HUDEP-2 (cell line): ENCODE data around the gene NUMA1.
A peak's percentile ranks its signal among the peaks of the same experiment; 100 is the strongest.

ENCODE experiments used
- DNase-seq, 76 experiments: peaks; one replicate each; lab custom pipeline; 2025; ENCODE audit not compliant: unreplicated experiment in 76 of 76; lab: John Stamatoyannopoulos, UW

Gene NUMA1

GRCh38 chr11:72002841-72003775, 77.2 kb downstream of the NUMA1 start:
- DNase-seq, result peak in 56 of 76 experiments; percentile 7 to 68 (median 37)

- DNase-seq, result no peak
Observed at GRCh38 chr11:72001834-72002591, 78.3 kb downstream of the NUMA1 start.

DNA sequence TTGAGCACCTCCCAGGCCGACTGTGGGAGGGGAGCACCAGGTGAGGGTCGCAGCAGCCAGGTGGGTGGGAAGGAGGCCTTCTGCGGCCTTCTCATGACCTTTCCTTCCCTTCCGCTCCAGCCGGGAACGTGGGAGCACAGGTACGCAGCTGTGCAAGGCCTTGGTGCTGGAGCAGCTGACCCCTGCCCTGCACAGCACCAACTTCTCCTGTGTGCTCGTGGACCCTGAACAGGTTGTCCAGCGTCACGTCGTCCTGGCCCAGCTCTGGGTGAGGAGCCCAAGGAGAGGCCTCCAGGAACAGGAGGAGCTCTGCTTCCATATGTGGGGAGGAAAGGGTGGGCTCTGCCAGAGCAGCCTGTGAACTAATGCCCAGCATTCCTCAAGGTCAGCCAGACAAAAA, 79.1 kb downstream of the NUMA1 start:
- DNase-seq, result no peak

- peak in 8 of 76 experiments; percentile 0 to 31 (median 14) for DNase-seq
Observed at GRCh38 chr11:72000202-72000867, 80.0 kb downstream of the NUMA1 start.

- DNase-seq, result peak in 36 of 76 experiments; percentile 12 to 48 (median 26)
Observed at GRCh38 chr11:71999798-72000197, 80.5 kb downstream of the NUMA1 start.

GRCh38 chr11:71999362-71999761, 81.0 kb downstream of the NUMA1 start:
- DNase-seq, result no peak

GRCh38 chr11:71998649-71999310, 81.6 kb downstream of the NUMA1 start, which contains the start of gene IL18BP:
TSS of gene IL18BP (plus strand) at chr11:71998909. CDS start at chr11:71999985, 1,076 bp downstream.
- DNase-seq, result no peak

DNA sequence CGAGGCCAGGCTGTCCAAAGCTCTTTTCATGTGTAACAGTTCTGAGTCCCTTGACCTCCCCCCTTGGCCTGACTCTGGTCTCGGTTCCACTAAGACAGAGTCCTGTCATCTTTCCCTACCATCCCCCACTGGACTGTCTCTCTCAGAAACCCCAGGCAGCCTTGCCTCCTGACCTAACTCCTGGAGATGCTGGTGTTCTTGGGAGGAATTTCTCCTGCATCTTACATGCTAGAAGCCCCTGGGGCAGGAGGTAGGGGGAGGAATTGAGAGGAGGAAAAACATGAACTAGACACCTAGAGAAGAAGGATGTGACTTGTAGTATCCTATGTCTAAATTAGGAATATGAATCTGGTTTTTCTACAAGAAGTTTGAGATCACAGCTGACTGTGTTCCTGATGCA, 82.3 kb downstream of the NUMA1 start:
- DNase-seq, result no peak

DNA sequence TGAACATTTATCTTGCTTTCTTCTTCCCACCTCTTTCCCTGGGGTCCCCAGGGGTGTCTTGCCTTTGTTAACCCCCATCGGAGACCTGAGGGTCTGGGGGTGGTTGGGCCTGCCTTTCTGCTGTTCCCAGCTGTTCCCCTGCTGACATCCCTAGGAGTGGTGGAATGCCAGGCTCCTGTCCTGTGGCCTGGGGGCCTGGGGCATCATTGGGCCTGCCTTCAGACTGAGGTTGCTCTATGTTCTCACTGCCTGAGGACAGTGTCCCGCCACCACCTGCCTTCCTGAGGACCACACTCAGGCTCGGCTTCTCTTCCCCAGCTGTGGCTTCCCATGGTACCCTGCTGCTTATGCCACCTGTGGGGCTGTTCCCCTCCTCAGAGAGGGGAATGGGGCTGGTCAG, 82.7 kb downstream of the NUMA1 start:
- DNase-seq, result no peak

- DNase-seq, result no peak
Observed at GRCh38 chr11:71996946-71997345, 83.4 kb downstream of the NUMA1 start.

DNA sequence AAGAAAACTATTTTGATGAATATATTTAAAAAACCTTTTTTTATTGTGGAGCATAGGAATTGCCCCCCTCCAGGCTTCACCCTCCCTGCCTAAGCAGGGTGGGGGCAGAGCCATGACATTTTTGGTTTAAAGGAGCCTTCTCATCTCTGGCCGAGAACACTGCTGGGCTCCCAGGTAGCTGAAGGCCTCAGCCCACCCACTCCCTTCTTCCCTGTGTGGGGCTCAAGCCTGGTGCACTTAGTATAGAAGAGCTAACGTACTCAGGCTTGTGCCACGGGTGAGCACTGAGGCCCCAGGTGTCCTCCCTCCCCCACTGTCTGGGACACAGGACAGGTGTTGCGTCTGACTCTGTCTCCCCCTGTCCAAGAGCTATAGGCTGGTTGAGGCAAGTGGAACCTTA, 83.8 kb downstream of the NUMA1 start:
- no peak for DNase-seq

DNA sequence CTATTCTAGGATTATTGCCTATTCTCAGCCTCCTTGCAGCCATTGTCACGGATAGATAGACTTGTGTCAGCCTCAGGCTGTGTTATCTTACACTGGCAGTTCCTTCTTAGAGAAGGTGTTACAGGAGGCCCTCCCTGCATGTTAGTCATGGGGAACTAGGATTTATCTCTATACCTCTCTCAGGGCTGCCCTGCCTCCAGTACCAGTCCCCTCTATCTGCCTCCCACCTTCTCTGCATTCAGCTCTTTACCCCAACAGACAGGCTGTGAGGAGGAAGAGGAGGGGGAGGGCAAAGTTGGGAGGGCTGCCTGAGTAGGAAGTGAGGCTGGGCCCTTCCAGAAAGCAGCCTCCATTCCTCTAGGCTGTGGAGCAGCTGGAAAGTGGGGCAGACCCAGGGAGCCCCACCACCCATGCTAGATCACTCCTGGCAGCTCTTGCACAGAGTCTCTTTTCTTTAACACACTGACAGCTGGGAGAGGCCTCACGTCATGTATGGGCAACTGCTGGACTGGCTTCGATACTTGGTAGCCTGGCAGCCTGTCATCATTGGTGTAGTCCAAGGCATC, 84.5 kb downstream of the NUMA1 start:
- DNase-seq, result peak in 72 of 76 experiments; percentile 26 to 89 (median 68)

DNA sequence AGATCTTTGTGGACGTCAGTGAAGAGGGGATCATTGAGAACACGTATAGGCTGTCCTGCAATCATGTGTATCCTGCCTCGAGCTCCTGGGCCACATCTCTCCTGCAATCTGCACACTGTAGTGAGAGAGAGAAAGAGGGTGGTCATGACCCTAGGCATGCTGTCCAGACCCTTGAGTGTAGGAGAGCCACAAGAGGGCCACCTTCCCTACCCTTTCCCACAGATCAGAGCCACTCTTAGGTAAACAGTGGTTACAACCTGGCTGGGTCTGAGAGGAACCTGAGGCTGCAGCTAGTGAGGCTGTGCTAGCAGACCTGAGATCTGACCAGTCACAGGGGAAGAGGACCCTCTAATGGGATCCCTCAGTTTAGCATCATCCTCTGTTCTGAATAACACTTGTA, 85.6 kb downstream of the NUMA1 start:
- no peak for DNase-seq

DNA sequence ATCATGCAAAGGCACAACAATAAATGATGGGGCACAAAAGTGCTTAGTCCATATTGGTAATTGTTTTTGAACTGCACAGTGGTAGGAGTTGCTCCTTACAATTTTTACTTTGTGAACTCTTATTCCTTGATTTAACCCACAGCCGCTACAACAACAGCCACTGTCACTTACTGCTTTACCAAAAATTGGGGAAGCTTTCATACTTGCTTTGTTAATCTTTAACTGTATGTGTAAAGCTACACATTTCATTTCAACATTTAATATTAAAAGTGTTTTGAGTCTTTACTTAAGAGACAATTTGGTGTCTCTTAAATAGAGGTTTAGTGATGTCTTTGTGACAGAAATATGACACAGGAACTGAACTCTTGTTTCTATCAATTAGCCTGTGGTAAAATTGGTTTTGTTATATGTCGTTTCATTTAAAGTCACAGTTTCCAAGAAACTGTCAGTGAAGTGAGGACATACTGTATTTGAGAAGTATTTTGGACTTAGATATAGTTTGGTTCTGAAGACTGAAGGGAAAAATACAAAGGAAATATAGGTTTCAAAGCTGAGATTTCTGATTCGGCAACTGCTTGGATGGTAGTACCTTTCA, 88.1 kb downstream of the NUMA1 start:
- DNase-seq, result no peak

DNA sequence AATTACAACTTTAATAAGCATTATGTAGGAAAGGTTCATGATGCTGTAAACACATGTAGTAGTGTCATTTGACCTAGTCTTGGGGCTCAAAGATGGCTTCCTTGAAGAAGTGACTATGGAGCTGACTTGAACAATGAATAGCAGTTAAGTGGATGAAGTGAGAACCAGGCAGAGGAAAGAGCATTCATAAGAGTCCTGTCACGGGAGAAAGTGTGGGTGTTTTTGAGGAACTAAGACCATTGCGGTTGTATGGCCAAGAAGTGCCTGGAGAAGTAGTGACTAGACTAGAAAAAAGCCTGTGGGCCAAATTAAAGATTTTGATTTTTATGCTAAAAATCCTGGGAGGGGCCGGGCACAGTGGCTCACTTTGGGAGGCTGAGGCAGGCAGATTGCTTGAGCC, 88.8 kb downstream of the NUMA1 start:
- no peak for DNase-seq

- DNase-seq, result no peak
Observed at GRCh38 chr11:71990701-71991100, 89.6 kb downstream of the NUMA1 start.

DNA sequence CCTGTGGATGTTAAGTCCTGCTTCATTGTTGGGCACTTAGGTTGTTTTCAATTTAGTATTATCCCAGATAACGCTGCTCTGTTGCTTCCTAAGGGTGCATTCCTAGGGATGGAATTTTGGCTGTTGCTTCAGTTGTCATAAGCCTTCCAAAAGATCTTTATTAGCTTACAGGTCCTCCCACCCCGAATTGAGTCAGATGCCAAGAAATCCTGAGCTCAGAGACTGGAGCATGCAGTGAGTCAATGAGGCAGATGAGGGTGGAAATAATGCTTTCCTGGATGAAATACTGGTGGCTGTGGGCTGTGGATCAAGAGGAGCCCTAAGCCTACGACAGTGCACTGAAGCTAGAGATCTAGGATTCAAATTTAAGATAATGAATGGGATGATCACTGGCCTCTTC, 92.3 kb downstream of the NUMA1 start:
- no peak for DNase-seq

GRCh38 chr11:71987521-71987920, 92.8 kb downstream of the NUMA1 start:
- DNase-seq, result no peak

DNA sequence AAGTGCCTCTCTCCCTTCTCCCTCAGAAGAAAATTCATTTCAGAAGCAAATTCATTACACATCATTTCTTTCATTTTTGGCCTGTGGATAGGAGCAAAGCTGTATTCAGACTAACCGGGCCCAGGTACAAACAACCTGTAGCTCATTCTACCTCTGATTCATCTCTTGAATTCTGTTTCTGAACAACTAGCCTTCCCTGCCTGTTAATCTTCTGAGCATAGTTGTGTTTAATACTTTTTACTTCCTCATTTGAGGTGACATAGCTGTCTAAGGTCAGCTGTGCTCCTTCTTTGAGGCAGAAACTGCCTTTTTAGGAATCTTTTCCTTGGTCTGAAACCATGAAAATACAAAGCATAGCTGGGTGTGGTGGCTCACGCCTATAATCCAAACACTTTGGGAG, 94.2 kb downstream of the NUMA1 start:
- DNase-seq, result no peak

DNA sequence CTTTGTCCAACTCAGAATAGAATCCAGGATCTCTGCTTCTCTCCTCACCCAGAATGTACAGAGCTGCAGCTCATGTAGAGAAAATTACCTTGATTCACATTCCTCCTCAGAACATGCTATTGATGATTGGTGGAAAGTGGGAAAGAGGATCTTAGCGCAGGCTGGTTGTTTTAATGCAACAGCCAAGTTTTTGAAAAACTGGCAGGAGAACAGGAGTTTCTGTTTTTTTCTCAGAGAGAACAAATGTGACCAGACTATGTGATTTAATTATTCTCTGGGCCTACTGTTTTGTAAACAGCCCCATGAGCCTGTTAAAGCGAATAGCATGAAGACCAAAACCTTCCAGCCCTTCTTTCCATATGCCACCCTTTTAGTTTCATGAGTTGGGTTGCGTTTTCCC, 100.7 kb downstream of the NUMA1 start:
- no peak for DNase-seq
